ENCODE measurements around the gene ZNF141.
"Not testable (repeated sequence)": the region's sequence is repeated elsewhere in the genome, so short reads cannot be mapped to it uniquely, and the experiment has no call there.

The ZNF141 gene

GRCh38 chr4:385934-386707, 48.5 kb downstream of the ZNF141 start:
- no peak for DNase-seq

GRCh38 chr4:386708-387105, 49.1 kb downstream of the ZNF141 start:
- no peak for DNase-seq

- DNase-seq, result no peak
Observed at GRCh38 chr4:404006-404405, 66.4 kb downstream of the ZNF141 start.

GRCh38 chr4:408321-408720, 70.7 kb downstream of the ZNF141 start:
- not testable (repeated sequence) for DNase-seq

GRCh38 chr4:422587-422986, 85.0 kb downstream of the ZNF141 start:
- DNase-seq, result no peak

Measured in SIG-M5 (cell line).